Measurements from ENCODE around the gene PPP1CC. TPM values are rescaled to one million over a fixed set of nuclear protein-coding genes. Genes with fewer than 3 reads are reported as not detected.

PPP1CC gene
- total RNA-seq, 3 donors from 2014 or later (not counting 1 experiment from before 2014, with no cell fraction given) = 114 to 121 (median 117) TPM

- 97% methylated on average over 3 of the region's 3 CpGs for WGBS (ENCODE audit: insufficient coverage)
- H3K36me3 Mint-ChIP-seq = no peaks in the 10 kb centered on the region
- intact Hi-C loops (cut with micrococcal nuclease) = no loop called here
- H3K27me3 Mint-ChIP-seq (ENCODE audit: low read depth in 2 of 2) = no peaks in the 10 kb centered on the region
- H3K27me3 ChIP-seq (ENCODE audit: control insufficient read depth, insufficient read depth, low read length) = no peaks in the 10 kb centered on the region
- H3K9me3 Mint-ChIP-seq = no peaks in the 10 kb centered on the region
- H3K36me3 ChIP-seq (ENCODE audit: control insufficient read depth, insufficient read depth, low read length) = no peaks in the 10 kb centered on the region
- DNase-seq = no peak
- TF ChIP-seq, protein P1, sequence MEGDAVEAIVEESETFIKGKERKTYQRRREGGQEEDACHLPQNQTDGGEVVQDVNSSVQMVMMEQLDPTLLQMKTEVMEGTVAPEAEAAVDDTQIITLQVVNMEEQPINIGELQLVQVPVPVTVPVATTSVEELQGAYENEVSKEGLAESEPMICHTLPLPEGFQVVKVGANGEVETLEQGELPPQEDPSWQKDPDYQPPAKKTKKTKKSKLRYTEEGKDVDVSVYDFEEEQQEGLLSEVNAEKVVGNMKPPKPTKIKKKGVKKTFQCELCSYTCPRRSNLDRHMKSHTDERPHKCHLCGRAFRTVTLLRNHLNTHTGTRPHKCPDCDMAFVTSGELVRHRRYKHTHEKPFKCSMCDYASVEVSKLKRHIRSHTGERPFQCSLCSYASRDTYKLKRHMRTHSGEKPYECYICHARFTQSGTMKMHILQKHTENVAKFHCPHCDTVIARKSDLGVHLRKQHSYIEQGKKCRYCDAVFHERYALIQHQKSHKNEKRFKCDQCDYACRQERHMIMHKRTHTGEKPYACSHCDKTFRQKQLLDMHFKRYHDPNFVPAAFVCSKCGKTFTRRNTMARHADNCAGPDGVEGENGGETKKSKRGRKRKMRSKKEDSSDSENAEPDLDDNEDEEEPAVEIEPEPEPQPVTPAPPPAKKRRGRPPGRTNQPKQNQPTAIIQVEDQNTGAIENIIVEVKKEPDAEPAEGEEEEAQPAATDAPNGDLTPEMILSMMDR (IDR thresholded peaks at IDR 0.05) = no peak
- no peak overlapping the region for H3K27ac ChIP-seq (ENCODE audit: low read length)
- no peaks in the 10 kb centered on the region for H3K4me1 ChIP-seq (ENCODE audit: control insufficient read depth, insufficient read depth, low read length)
- H3K4me1 Mint-ChIP-seq = no peaks in the 10 kb centered on the region
- H3K4me3 Mint-ChIP-seq = no peak overlapping the region
- no peak overlapping the region for H3K4me3 ChIP-seq (ENCODE audit: low read length)
- no peak overlapping the region for H3K27ac Mint-ChIP-seq
- H3K9me3 ChIP-seq (ENCODE audit: control insufficient read depth, insufficient read depth, low read length) = no peaks in the 10 kb centered on the region
- ATAC-seq = no peak
Measured at GRCh38 chr12:110754101-110754793, 11.6 kb upstream of the PPP1CC start.

DNA sequence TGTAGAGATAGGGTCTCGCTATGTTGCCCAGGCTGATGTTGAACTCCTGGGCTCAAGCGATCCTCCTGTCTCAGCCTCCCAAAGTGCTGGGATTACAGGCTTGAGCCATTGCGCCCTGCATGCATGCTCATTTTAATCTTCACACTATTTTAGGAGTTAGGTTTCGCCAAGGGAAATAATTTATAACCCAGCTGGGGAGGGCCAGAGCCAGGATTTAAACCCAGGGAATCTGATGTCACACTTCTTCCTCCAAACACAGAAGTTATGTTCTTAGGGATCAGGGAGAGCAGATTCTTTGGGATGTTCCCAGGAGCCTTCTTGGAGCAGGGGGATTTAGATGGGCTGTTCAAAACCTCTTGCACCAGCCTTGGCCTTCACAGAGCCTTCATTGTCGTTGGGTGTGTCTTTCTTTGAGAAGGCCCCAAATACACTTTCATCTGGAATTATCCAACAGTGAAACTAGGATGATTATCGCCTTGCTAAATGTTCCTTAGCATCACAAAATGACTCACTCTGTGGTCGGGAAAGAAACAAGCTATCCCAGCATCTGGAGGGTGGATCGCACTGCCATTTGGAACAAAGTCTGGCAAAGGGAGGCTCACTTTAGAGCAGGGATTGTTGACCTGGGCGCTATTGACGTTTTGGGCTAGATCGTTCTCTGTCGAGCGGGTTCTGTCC lies 8.2 kb upstream of the PPP1CC start:
- Mint-ChIP-seq H3K27me3 (ENCODE audit: low read depth in 2 of 2) (no peaks in the 10 kb centered on the region), H3K27ac (no peak overlapping the region), H3K4me3 (no peak overlapping the region), H3K9me3 (no peaks in the 10 kb centered on the region), H3K36me3 (no peaks in the 10 kb centered on the region), H3K4me1 (no peaks in the 10 kb centered on the region)
- Histone ChIP-seq H3K4me1 (ENCODE audit: control insufficient read depth, insufficient read depth, low read length) (no peaks in the 10 kb centered on the region), H3K4me3 (ENCODE audit: low read length) (no peak overlapping the region), H3K36me3 (ENCODE audit: control insufficient read depth, insufficient read depth, low read length) (no peaks in the 10 kb centered on the region), H3K27me3 (ENCODE audit: control insufficient read depth, insufficient read depth, low read length) (no peaks in the 10 kb centered on the region), H3K9me3 (ENCODE audit: control insufficient read depth, insufficient read depth, low read length) (no peaks in the 10 kb centered on the region), H3K27ac (ENCODE audit: low read length) (no peak overlapping the region)
- WGBS (ENCODE audit: insufficient coverage) = 97% methylated on average over 13 of the region's 13 CpGs
- intact Hi-C loops (cut with micrococcal nuclease) = no loop called here
- ATAC-seq (no peak), DNase-seq (no peak)
- TF ChIP-seq, protein P1 (IDR thresholded peaks at IDR 0.05) = no peak

GRCh38 chr12:110746550-110746949 lies 3.9 kb upstream of the PPP1CC start:
- Histone ChIP-seq H3K9me3 (ENCODE audit: control insufficient read depth, insufficient read depth, low read length) (no peaks in the 10 kb centered on the region), H3K36me3 (ENCODE audit: control insufficient read depth, insufficient read depth, low read length) (no peaks in the 10 kb centered on the region), H3K4me1 (ENCODE audit: control insufficient read depth, insufficient read depth, low read length) (peaks cover 8% of the 10 kb centered on the region), H3K4me3 (ENCODE audit: low read length) (no peak overlapping the region), H3K27ac (ENCODE audit: low read length) (no peak overlapping the region), H3K27me3 (ENCODE audit: control insufficient read depth, insufficient read depth, low read length) (no peaks in the 10 kb centered on the region)
- TF ChIP-seq, protein P1 (IDR thresholded peaks at IDR 0.05) = no peak
- DNase-seq = no peak
- Mint-ChIP-seq H3K9me3 (no peaks in the 10 kb centered on the region), H3K36me3 (peaks cover 6% of the 10 kb centered on the region), H3K27me3 (ENCODE audit: low read depth in 2 of 2) (no peaks in the 10 kb centered on the region), H3K27ac (no peak overlapping the region), H3K4me1 (peaks cover 17 to 24% of the 10 kb centered on the region in 2 donors), H3K4me3 (no peak overlapping the region)
- WGBS (ENCODE audit: insufficient coverage) = 91% methylated on average over 6 of the region's 6 CpGs
- no peak for ATAC-seq
- intact Hi-C loops (cut with micrococcal nuclease) = no loop called here

Data from natural killer cell (primary cell).